Measurements from ENCODE around the gene RETREG3.

DNA sequence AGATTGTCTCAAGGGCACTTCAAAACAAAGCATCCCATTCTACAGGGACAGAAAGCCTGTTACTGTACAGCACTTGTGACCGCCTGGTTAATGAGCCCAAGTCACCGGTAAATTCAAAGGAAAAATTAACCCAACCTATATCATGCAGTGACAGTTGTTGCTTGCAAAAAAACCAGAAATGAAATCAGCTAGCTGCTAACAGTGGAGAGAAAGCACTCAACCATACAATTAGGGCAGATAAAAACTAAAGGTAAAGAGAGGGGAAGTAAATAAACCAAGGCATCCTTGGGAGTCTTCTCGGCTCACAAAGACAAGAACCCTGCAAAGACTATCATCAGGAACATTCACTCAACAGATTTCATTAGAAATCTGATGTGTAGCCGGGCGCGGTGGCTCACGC, 5.9 kb downstream of the RETREG3 start:
- TF ChIP-seq, protein P1, sequence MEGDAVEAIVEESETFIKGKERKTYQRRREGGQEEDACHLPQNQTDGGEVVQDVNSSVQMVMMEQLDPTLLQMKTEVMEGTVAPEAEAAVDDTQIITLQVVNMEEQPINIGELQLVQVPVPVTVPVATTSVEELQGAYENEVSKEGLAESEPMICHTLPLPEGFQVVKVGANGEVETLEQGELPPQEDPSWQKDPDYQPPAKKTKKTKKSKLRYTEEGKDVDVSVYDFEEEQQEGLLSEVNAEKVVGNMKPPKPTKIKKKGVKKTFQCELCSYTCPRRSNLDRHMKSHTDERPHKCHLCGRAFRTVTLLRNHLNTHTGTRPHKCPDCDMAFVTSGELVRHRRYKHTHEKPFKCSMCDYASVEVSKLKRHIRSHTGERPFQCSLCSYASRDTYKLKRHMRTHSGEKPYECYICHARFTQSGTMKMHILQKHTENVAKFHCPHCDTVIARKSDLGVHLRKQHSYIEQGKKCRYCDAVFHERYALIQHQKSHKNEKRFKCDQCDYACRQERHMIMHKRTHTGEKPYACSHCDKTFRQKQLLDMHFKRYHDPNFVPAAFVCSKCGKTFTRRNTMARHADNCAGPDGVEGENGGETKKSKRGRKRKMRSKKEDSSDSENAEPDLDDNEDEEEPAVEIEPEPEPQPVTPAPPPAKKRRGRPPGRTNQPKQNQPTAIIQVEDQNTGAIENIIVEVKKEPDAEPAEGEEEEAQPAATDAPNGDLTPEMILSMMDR (IDR thresholded peaks at IDR 0.05) = no peak
- TF ChIP-seq POLR2A (IDR thresholded peaks at IDR 0.05) = no peak
- TF ChIP-seq POLR2AphosphoS5 (IDR thresholded peaks at IDR 0.05) = no peak
- no peak for TF ChIP-seq EP300 (IDR thresholded peaks at IDR 0.05)

All from upper lobe of left lung (tissue), 4 donors.